HepG2 (cell line): ENCODE data around the gene DRC7. TPM values are rescaled to one million over a fixed set of nuclear protein-coding genes. Genes with fewer than 3 reads are reported as not detected.

Experiments
- ARHGAP35 ChIP-seq: sonication (generic); formaldehyde crosslinking; IDR thresholded peaks from 2 replicates; pipeline ENCODE4 v1.9.0; 2022; ENCODE audit warnings: mild to moderate bottlenecking, inconsistent platforms, moderate library complexity, missing genetic modification reagents, borderline replicate concordance
- BHLHE40 ChIP-seq: IDR thresholded peaks from 2 replicates; pipeline ENCODE4 v1.6.1; 2011; ENCODE audit warnings: low read length, improper control_type of control experiment
- CBX1 ChIP-seq: IDR thresholded peaks from one replicate; pipeline ENCODE4 v1.6.1; 2016; ENCODE audit warnings: antibody characterized with exemption, low read depth
- CHCHD3 ChIP-seq: sonication (generic); formaldehyde crosslinking; IDR thresholded peaks from 2 replicates; pipeline ENCODE4 v1.8.0; 2022; ENCODE audit warnings: mild to moderate bottlenecking, missing genetic modification reagents, moderate library complexity
- CHD2 ChIP-seq: IDR thresholded peaks from 2 replicates; pipeline ENCODE4 v1.6.1; 2011; ENCODE audit warnings: low read depth, low read length, improper control_type of control experiment
- CREBL2 ChIP-seq: sonication (generic); formaldehyde crosslinking; IDR thresholded peaks from 2 replicates; pipeline ENCODE4 v1.8.1; 2023; ENCODE audit warnings: missing genetic modification reagents, mild to moderate bottlenecking, borderline replicate concordance
- DRAP1 ChIP-seq: IDR thresholded peaks from 2 replicates; pipeline ENCODE4 v1.6.1; 2016; ENCODE audit warnings: missing genetic modification reagents, missing compliant biosample characterization
- EHMT2 ChIP-seq: fragments of 200-600 bp; sonication (generic); IDR thresholded peaks from 2 replicates; pipeline ENCODE4 v1.7.0; 2017; ENCODE audit warnings: antibody characterized with exemption, low read depth, low read length, borderline replicate concordance
- FOXM1 ChIP-seq: sonication (generic); formaldehyde crosslinking; IDR thresholded peaks from 2 replicates; pipeline ENCODE4 v1.5.0; 2020; ENCODE audit warnings: missing genetic modification reagents
- IRX3 ChIP-seq: sonication (generic); formaldehyde crosslinking; IDR thresholded peaks from 2 replicates; pipeline ENCODE4 v1.8.1; 2023; ENCODE audit warnings: mild to moderate bottlenecking, low read depth, missing genetic modification reagents, borderline replicate concordance
- KDM3A ChIP-seq: IDR thresholded peaks from 2 replicates; pipeline ENCODE4 v1.6.1; 2018; ENCODE audit warnings: low read depth, missing compliant biosample characterization
- NFE2L2 ChIP-seq: fragments of 150-350 bp; IDR thresholded peaks from 2 replicates; pipeline ENCODE4 v1.6.1; 2014; ENCODE audit warnings: low read length
- PHF8 ChIP-seq: sonication (generic); formaldehyde crosslinking; IDR thresholded peaks from 2 replicates; pipeline ENCODE4 v1.5.0; 2020; ENCODE audit warnings: missing genetic modification reagents
- PREB ChIP-seq: sonication (generic); formaldehyde crosslinking; IDR thresholded peaks from 2 replicates; pipeline ENCODE4 v1.4.0; 2020; ENCODE audit warnings: missing genetic modification reagents
- SMAD1 ChIP-seq: sonication (generic); formaldehyde crosslinking; IDR thresholded peaks from 2 replicates; pipeline ENCODE4 v1.4.0; 2020; ENCODE audit warnings: missing genetic modification reagents, low read depth, mild to moderate bottlenecking, borderline replicate concordance
- THAP8 ChIP-seq: sonication (generic); formaldehyde crosslinking; IDR thresholded peaks from 2 replicates; pipeline ENCODE4 v1.5.1; 2020; ENCODE audit warnings: missing genetic modification reagents, mild to moderate bottlenecking, borderline replicate concordance
- TMF1 ChIP-seq: sonication (generic); formaldehyde crosslinking; IDR thresholded peaks from 2 replicates; pipeline ENCODE4 v1.8.1; 2022; ENCODE audit warnings: low read depth, missing genetic modification reagents
- WIZ ChIP-seq: sonication (generic); formaldehyde crosslinking; IDR thresholded peaks from 2 replicates; pipeline ENCODE4 v1.5.1; 2020; ENCODE audit warnings: mild to moderate bottlenecking, missing genetic modification reagents
- YEATS4 ChIP-seq: sonication (generic); formaldehyde crosslinking; IDR thresholded peaks from 2 replicates; pipeline ENCODE4 v1.4.0; 2020; ENCODE audit warnings: missing genetic modification reagents, borderline replicate concordance
- ZBTB43 ChIP-seq: sonication (generic); formaldehyde crosslinking; conservative IDR thresholded peaks from 2 replicates; pipeline ENCODE4 v1.4.0; 2020; ENCODE audit warnings: missing genetic modification reagents
- ZNF160 ChIP-seq: sonication (generic); formaldehyde crosslinking; IDR thresholded peaks from 2 replicates; pipeline ENCODE4 v1.8.0; 2022; ENCODE audit warnings: mild to moderate bottlenecking, inconsistent platforms, missing genetic modification reagents
- ZNF224 ChIP-seq: sonication (generic); formaldehyde crosslinking; IDR thresholded peaks from 2 replicates; pipeline ENCODE4 v1.5.0; 2020; ENCODE audit warnings: mild to moderate bottlenecking, missing genetic modification reagents
- ZNF3 ChIP-seq: IDR thresholded peaks from 2 replicates; pipeline ENCODE4 v1.7.0; 2017; ENCODE audit warnings: inconsistent platforms
- ZNF335 ChIP-seq: sonication (generic); formaldehyde crosslinking; IDR thresholded peaks from 2 replicates; pipeline ENCODE4 v1.4.0; 2020; ENCODE audit warnings: missing genetic modification reagents
- ZNF660 ChIP-seq: sonication (generic); formaldehyde crosslinking; IDR thresholded peaks from 2 replicates; pipeline ENCODE4 v1.5.1; 2020; ENCODE audit warnings: mild to moderate bottlenecking, low read depth, missing genetic modification reagents, borderline replicate concordance
- ZNF740 ChIP-seq: sonication (generic); formaldehyde crosslinking; IDR thresholded peaks from 2 replicates; pipeline ENCODE4 v1.4.0; 2020; ENCODE audit warnings: missing genetic modification reagents
- ZNF768 ChIP-seq: sonication (generic); formaldehyde crosslinking; IDR thresholded peaks from 2 replicates; pipeline ENCODE4 v1.4.0; 2020; ENCODE audit warnings: missing genetic modification reagents
- ZSCAN20 ChIP-seq: sonication (generic); formaldehyde crosslinking; IDR thresholded peaks from 2 replicates; pipeline ENCODE4 v1.4.0; 2020; ENCODE audit warnings: missing genetic modification reagents, mild to moderate bottlenecking, borderline replicate concordance
- polyA plus RNA-seq, 8 experiments: library from polyadenylated mRNA; depleted of rRNA in 3 of 8; stranded (reverse) in 7 of 8; unstranded in 1 of 8; fragments of >200 nt; fragmentation: Illumina TruSeq in 4 of 8; extraction: Trizol in 4 of 8; gene quantifications; 2 replicates each; pipeline versions ENCODE4 v1.2.1 to v1.2.3, GENCODE V29; 2011 to 2016; ENCODE audit warnings: low read depth in 4 of 8, missing spikeins in 1 of 8, mixed read lengths in 1 of 8; ENCODE audit not compliant: insufficient read depth in 1 of 8
- total RNA-seq, 5 experiments: library from RNA; depleted of rRNA; stranded (reverse); fragments of >200 nt; fragmentation: Illumina TruSeq; extraction: Trizol; gene quantifications; 2 replicates each; pipeline ENCODE4 v1.2.3, GENCODE V29; 2016; ENCODE audit warnings: low read depth in 1 of 5

Gene DRC7
- total and polyA plus RNA-seq, 2 of the 13 experiments (the other 11 are each of a cell fraction or from before 2014, with no cell fraction given), result 2.7 to 3.4 TPM

- TF ChIP-seq YEATS4 (CRISPR knock-in tag), result no peak; the same call in 1 of the 2 replicates
- no peak for TF ChIP-seq ZNF335 (CRISPR knock-in tag)
- TF ChIP-seq PHF8 (CRISPR knock-in tag), result peak; percentile 11; the same call in 1 of the 2 replicates
- TF ChIP-seq THAP8 (CRISPR knock-in tag), result no peak
- TF ChIP-seq PREB (CRISPR knock-in tag), result no peak
- no peak for TF ChIP-seq CREBL2
- no peak; the same call in 1 of the 2 replicates for TF ChIP-seq ZNF768 (CRISPR knock-in tag)
- no peak for TF ChIP-seq TMF1
- TF ChIP-seq CBX1, result no peak
- TF ChIP-seq IRX3 (CRISPR knock-in tag), result no peak
- no peak for TF ChIP-seq ZNF740 (CRISPR knock-in tag)
- no peak for TF ChIP-seq CHCHD3 (CRISPR knock-in tag)
- no peak for TF ChIP-seq BHLHE40
- TF ChIP-seq ZSCAN20 (CRISPR knock-in tag), result no peak
- TF ChIP-seq KDM3A (CRISPR knock-in tag), result no peak
- TF ChIP-seq ZNF3, result no peak
- no peak for TF ChIP-seq CHD2
- TF ChIP-seq ZNF660 (CRISPR knock-in tag), result no peak
- peak; percentile 70 for TF ChIP-seq DRAP1 (CRISPR knock-in tag)
- TF ChIP-seq ZNF224, result peak; percentile 79; the same call in 1 of the 2 replicates
- TF ChIP-seq SMAD1 (CRISPR knock-in tag), result no peak; the same call in 1 of the 2 replicates
- no peak for TF ChIP-seq EHMT2
- no peak for TF ChIP-seq ZNF160 (CRISPR knock-in tag)
- TF ChIP-seq ARHGAP35 (CRISPR knock-in tag), result no peak
- TF ChIP-seq FOXM1 (CRISPR knock-in tag), result no peak
- TF ChIP-seq ZBTB43 (CRISPR knock-in tag), result no peak
- no peak for TF ChIP-seq NFE2L2
- no peak; the same call in 1 of the 2 replicates for TF ChIP-seq WIZ
Measured at GRCh38 chr16:57704011-57704904, 9.7 kb downstream of the DRC7 start (continued).
